ENCODE results near the gene ZNF384.

Gene ZNF384

GRCh38 chr12:6699259-6699988 lies 10.2 kb upstream of the ZNF384 start:
- no peak for DNase-seq

DNA sequence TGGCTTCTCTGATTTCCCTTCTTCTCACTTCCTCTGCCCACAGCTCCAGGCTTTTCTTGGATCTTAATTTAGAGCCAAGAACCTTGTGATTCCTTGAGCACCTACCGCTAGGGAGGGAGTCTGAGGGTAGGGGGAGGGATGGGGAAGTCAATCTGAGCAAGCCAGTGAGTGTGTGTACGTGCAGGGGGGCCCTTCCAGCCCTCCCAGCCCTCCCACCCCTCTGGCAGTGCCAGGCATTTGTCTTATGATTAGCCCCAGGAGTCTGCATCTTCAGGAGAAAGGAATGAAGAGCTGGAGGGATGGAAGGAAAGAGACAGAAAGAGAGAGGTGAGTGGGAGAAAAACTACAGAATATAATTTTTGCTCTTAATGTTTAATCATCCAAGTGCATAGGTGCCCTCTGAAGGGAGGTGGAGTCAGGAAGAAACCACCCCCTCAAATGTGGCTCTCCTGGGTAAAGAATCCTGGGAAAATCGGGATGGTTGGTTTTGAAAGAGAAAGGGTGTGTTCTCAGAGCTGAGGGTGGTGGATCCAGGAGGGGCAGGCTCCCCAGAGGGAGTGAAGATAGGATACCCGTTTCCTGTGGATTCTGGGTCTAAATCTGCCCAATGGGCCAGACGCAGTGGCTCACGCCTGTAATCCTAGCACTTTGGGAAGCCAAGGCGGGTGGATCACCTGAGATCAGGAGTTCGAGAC lies 9.3 kb upstream of the ZNF384 start:
- DNase-seq: no peak

DNA sequence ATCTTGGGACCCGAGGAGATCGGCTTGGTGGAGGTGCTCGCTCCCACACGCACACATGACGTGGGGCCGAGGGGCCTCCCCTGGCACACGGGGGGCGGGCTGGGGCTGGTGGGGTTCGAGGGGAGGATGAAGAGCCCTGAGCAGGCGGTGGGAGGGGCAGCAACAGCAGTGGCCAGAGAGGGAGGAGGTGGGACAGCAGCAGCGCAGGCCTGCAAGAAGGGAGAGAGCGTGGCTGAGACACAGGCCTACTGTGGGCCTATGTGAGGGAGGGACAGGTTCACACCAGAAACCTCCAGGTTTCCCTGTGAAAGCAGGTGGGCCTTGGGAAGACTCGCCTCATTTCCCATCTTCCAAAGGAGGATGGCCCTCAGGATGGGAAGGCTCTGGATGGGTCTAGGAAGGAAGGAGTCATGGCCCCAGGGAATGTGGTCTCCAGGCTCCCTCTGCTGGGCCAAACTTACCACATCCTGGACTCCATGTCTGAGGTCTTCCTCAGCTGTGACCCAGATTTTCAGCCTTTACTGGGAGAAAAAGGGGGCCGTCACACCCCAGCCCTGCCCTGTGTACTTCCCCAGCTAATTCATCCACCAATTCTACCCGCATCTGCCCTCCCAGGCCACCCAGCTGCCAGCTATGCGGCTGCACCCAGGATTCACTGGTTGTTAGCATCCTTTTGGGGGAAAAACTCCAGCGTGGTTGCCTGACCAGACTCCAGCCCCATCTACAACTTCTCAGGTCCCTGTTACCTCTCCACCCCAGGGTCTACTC lies 8.6 kb upstream of the ZNF384 start:
- no peak for DNase-seq

DNA sequence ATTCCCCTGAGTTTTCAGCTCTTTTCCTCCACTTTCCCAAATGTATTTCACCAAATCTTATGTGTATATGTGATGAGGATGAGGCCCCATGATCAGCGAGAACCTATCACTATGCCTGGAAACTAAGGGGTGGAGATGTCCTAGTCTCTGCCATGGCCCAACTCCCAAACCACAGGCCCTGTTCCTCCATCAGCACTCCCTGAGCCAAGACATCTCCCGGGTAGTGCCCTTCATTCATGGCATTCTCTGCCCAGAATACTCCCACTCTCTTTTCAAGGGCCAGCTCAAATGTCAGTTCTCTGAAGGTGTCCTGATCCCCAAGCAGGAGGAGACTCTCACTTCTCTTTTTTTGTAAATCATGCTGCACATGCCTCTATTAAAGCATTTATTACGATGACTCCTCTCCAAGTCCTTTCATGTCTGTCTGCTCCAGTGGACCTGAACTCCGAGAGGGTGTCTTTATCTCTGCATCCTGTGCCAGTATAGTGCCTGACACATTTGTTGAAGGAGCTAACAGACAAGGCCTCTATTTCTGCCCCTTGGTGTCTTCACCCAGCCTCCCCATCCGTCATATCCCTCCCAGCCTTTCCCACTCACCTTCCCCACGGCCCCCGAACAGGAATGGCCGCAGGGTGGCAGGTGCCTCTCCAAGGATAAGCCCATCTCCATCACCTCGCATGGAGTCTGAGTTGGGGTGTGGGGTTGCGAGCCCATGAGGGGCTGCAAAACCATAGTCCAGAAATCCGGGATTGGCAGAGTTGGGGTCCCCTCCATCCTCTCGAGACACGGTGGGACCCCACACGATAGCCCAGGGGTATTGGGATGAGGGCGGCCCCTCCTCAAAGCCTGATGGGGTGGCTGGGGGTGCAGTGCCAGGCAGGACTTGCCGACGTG lies 7.8 kb upstream of the ZNF384 start:
- no peak for DNase-seq

- no peak for DNase-seq
Observed at GRCh38 chr12:6695313-6696045, 6.3 kb upstream of the ZNF384 start.

DNA sequence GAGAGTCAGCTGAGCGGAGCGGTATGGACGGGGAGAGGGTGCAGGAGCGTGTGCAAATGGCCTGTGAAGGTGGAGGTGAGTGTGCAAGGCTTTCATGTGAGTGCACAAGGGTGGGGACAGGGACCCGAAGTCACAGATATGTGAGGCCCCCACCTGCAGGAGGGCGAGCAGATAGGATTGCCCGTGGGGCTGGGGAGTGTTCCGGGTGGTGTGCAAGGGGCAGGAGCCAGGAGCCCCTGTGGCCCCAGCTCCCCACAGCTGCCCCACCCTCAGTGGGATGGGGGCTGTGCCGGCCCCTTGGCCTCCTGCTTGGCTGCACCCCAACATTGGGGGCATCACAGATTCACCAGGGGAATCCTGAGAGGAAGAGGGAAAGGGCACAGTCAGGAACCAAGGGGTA lies 5.5 kb upstream of the ZNF384 start:
- DNase-seq: no peak

GRCh38 chr12:6693832-6694355 lies 4.7 kb upstream of the ZNF384 start:
- no peak for DNase-seq

GRCh38 chr12:6692888-6693287 lies 3.7 kb upstream of the ZNF384 start:
- DNase-seq: no peak

DNA sequence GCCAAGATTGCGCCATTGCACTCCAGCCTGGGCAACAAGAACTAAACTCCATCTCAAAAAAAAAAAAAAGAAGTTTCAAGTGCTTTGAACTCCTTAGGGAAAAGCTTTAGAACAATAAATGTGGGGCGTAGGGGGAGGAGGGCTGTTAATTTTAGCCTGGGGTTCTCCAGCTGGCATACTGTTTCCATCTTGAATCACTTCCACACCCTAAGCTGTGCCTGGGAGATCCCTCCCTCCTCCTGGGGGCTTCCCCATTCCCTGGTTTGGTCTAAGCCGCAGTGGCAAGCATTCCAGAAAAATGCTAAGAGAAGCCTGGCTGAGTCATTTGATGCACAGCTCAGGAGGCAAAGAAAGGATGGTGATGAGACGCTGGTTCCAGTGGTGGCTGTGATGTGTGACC lies 2.3 kb upstream of the ZNF384 start:
- DNase-seq: no peak

GRCh38 chr12:6688543-6688998 lies 604 bp downstream of the ZNF384 start:
- DNase-seq: peak; percentile 37

DNA sequence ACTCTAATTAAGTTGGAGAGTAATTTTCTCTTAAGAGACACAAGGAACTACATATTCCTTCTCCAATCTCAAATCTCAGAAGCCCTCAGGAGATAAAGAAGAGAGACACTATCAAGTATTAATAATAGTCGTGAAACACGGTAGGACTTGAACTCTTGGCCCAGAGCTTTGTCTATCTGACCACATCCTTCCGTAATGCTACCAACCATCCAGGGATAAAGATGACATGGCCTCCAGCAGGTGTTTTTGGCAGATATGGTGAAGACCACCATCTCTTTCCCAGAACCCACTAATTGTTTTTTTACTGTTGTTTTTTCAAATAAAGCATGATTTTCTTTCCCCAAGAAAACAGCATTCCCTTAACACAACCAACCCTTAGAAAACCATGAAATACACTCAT lies 3.4 kb downstream of the ZNF384 start:
- no peak for DNase-seq

DNA sequence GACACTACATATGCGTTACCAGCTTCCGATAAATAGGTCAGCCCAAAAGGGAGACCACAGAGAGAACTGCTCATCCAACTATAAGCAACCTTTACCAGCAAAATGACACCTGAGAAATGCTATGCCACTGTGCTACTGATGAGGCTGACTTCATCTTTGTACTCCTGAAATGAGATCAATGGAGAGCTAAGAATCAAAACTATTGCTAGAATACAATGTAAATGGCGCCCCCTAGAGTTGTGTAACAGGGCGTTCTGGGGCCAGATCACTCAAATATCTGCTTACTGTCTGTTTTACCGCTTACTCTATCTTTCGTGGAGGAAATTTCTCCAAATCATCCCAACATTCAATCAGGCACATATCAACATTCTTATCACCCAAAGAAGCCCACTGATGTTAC lies 4.6 kb downstream of the ZNF384 start:
- peak; percentile 83 for DNase-seq

DNA sequence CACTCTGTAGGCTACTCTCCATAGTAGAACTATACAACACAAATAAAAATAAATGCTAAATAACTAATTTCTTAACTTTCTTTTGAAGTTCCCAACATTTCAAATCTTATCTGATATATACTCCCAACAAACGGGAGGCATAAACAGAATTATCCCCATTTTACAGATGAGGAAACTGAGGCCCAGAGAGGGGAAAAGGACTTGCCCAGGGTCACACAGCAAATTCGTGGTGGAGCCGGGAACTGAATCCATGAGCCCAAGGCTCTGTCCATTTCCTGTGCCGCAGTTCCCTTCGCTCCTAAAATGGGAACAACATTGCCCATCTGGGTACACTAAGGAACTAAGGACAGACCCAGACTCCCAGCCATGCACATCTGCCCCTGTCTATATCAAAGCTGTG lies 12.2 kb downstream of the ZNF384 start:
- no peak for DNase-seq

DNA sequence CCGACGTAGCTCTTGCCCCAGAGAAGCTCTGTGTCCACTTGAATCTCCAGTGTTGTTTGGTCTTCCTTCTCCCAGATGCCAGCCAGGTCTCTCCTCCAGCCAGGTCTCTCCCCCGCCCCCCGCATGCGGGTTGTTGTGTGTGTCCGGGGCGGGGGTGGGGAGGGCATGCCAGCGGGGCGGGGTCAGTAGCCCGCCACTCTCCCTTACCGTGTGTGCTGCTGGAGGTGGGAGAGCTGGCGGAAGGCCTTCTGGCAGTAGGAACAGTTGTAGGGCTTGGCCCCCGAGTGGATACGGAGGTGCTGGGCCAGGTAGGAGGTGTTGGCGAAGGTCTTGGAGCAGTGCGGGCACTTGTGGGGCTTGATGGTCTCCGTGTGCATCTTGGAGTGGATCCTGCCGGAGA lies 17.0 kb downstream of the ZNF384 start:
- DNase-seq: no peak

GRCh38 chr12:6667559-6668210 lies 21.5 kb downstream of the ZNF384 start:
- no peak for DNase-seq

GRCh38 chr12:6666211-6666610 lies 23.0 kb downstream of the ZNF384 start:
- no peak for DNase-seq

DNA sequence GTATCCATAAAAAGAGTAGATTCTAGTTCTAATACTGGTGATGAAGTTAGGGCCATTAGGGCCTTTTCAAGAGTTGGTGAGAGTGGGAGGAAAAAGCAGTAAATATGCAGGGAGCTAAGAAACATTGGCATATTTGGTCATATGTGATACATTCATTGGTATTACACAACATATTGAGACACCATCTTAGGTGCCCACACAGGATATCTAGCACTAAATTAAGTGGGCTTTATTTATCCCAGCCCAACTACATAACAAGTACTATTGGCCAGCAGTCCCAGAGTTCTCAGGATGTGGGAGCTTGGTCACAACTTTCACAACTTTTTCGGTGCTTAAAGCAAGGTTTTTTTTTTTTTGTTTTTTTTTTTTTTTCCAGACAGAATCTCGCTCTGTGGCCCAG lies 24.3 kb downstream of the ZNF384 start:
- no peak for DNase-seq

DNA sequence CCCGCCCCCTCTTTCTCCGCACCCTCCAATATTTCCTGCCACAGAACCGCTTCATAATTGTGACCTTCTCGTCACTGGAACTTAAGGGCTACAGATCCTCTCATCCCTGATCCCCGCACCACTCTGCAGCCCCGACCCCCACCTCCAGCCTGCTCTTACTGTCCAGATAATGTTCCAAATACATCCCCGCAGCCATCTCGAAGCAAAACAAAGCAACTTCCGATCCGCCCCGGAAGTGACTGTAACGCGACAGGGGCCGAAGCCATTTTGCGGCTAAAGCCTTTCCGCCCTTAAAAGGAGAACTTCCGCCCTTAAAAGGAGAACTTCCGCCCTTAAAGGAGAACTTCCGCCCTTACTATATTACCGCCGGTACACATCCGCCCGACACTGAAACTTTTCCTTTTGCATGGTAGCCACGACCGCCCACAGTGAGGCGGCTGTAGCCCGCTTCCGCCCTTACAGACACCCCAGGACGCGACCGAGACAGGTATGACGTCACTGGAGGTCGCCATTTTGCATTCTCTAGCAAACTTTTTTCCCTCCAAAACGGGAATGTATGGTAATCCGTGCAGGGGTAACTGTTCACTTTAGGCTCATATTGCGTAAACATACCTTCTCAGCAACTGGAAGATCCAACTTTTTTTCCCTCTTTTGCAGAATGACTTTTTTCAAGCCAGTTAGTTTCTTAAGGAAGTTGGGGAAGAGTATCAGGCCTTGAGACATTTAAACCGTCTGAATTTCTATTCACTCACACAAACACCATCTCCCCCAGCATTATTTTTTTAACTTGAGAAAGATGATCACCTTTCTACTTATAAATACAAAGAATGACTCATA lies 26.1 kb downstream of the ZNF384 start, which contains the start of gene ING4:
ING4 (minus strand) TSS at position 214 of the 837 bp plus-strand sequence; CDS start at position 196, 18 bp downstream.
- DNase-seq: peak; percentile 99

DNA sequence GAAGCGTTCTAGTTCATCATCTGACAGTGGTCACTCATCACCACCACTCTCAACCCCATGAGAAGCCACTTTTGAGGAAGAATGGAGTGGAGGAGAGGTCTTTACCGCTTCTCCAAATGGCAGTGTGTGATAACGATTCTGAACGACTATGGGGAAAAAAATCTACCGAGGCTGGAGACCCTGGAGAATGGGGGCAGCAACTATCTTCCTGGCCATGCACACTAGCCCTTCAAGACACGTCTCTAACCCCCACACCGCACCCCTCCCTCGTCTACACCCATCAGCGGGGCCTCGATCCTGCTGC lies 26.6 kb downstream of the ZNF384 start:
- no peak for DNase-seq

GRCh38 chr12:6653987-6654386 lies 35.2 kb downstream of the ZNF384 start:
- no peak for DNase-seq

Data from activated CD4-positive, alpha-beta T cell treated with anti-CD3 and anti-CD28 coated beads, Interleukin-2, Interleukin-6, amounts not matched to agents 100 ng/mL and 50 ng/mL, durations not matched to agents 16 hours and 8 hours (primary cell).